ENCODE data around the gene SLC4A3. TPM values are rescaled to one million over a fixed set of nuclear protein-coding genes. Genes with fewer than 3 reads are reported as not detected.

SLC4A3 gene
- total and polyA plus RNA-seq, 2 of the 8 experiments (the other 6 are each of a cell fraction or from before 2014, with no cell fraction given): 4.8 to 7.4 TPM

GRCh38 chr2:219642465-219643083, 15.1 kb downstream of the SLC4A3 start:
- Histone ChIP-seq H2AFZ (ENCODE audit: low read length) (0 out of 2 replicates have a peak overlapping the region, but pooled peaks have one; percentile 1), H2BK12ac (ENCODE audit: low read depth, low read length) (no peak overlapping the region), H3K4me3 (ENCODE audit: extremely low read depth in 1 of 4, insufficient read depth in 2 of 4, low read depth in 3 of 4, low read length in 4 of 4) (peak overlapping the region in 1 of 4 experiments; percentile 13; a peak in 1 of 8 replicates), H2BK5ac (ENCODE audit: low read depth, low read length) (no peak overlapping the region), H4K91ac (replicated peaks; ENCODE audit: insufficient read length, low read length) (no peak overlapping the region), H3K23me2 (ENCODE audit: low read depth, low read length) (no peaks in the 10 kb centered on the region), H3K56ac (replicated peaks; ENCODE audit: insufficient read length, low read depth, low read length) (no peak overlapping the region), H3K4ac (replicated peaks; ENCODE audit: insufficient read length, low read depth, low read length) (no peak overlapping the region), H3K9ac (replicated peaks in 1 of 4; ENCODE audit: extremely low read depth in 1 of 4, low read depth in 3 of 4, low read length in 3 of 4) (no peak overlapping the region), H2BK120ac (replicated peaks; ENCODE audit: low read depth, low read length) (no peak overlapping the region), H3K36me3 (ENCODE audit: control insufficient read depth in 2 of 4, insufficient read depth in 4 of 4, low read length in 3 of 4) (no peaks in the 10 kb centered on the region), H4K5ac (ENCODE audit: insufficient read length, low read depth, low read length) (no peak overlapping the region), H3K79me2 (ENCODE audit: control insufficient read depth in 1 of 2, insufficient read depth in 2 of 2, low read length in 2 of 2) (no peaks in the 10 kb centered on the region), H3K27ac (ENCODE audit: low read depth, low read length) (no peak overlapping the region), H2AK5ac (ENCODE audit: low read depth, low read length) (no peak overlapping the region), H3K79me1 (ENCODE audit: low read depth, low read length) (no peaks in the 10 kb centered on the region), H4K20me1 (replicated peaks in 1 of 2; ENCODE audit: control insufficient read depth in 1 of 2, insufficient read depth in 2 of 2, low read length in 2 of 2) (no peaks in the 10 kb centered on the region), H3K23ac (ENCODE audit: insufficient read length) (no peak overlapping the region), H2BK15ac (ENCODE audit: low read length) (no peak overlapping the region), H3K27me3 (replicated peaks in 1 of 4; ENCODE audit: control insufficient read depth in 3 of 4, extremely low read depth in 1 of 4, insufficient read depth in 3 of 4, low read length in 3 of 4) (peaks cover 0 to 6% (median 3%) of the 10 kb centered on the region in 4 experiments; a peak in 5 of 7 replicates), H3K4me1 (replicated peaks in 1 of 4; ENCODE audit: control insufficient read depth in 3 of 4, insufficient read depth in 4 of 4, low read length in 3 of 4) (peaks cover 0 to 6% (median 2%) of the 10 kb centered on the region in 4 experiments; a peak in 5 of 7 replicates), H3K18ac (ENCODE audit: extremely low read depth, low read length) (no peak overlapping the region), H2BK20ac (ENCODE audit: low read length) (no peak overlapping the region), H3K4me2 (ENCODE audit: insufficient read depth in 1 of 2, low read depth in 2 of 2, low read length in 2 of 2) (peak overlapping the region in 1 of 2 experiments; percentile 5; a peak in 2 of 4 replicates), H4K8ac (ENCODE audit: extremely low read depth, insufficient read depth, low read length) (no peak overlapping the region), H3K9me3 (ENCODE audit: insufficient read depth in 2 of 2, low read depth in 1 of 2, low read length in 1 of 2) (no peaks in the 10 kb centered on the region), H3K14ac (ENCODE audit: insufficient read length) (no peak overlapping the region)
- FAIRE-seq (peak; percentile 88), DNase-seq (ENCODE audit: low read depth in 1 of 2, low spot score in 2 of 2) (peak; percentile 95 to 96)
- WGBS, 2 experiments (ENCODE audit: extremely low coverage in 1 of 2, insufficient coverage in 1 of 2, insufficient read length in 1 of 2, insufficient replicate concordance in 2 of 2, low coverage in 1 of 2, low lambda C conversion rate in 2 of 2, missing lambda C conversion rate in 1 of 2): 12% methylated on average over 24 of the region's 24 CpGs; no CpG with 5 or more reads in 1 of the 2 experiments
- CTCF ChIA-PET (ENCODE audit: partially characterized antibody): interaction anchor here (0.6 to 22.0 kb wide), 47 partner anchors 9 to 194 kb away, joined by 3 to 356 read pairs (median 5); partner anchors contain the start of gene GMPPA
- POLR2A ChIA-PET (ENCODE audit: partially characterized antibody): interaction anchor here (1.3 to 3.1 kb wide), 3 partner anchors 9 to 80 kb away, joined by 3 to 11 read pairs (median 5); no protein-coding TSS in a partner anchor
- TF ChIP-seq TAF7 (optimal IDR thresholded peaks at IDR 0.05; ENCODE audit: borderline replicate concordance, low read depth, low read length): peak; percentile 55
- TF ChIP-seq KDM5A (IDR thresholded peaks at IDR 0.05; ENCODE audit: low read length): no peak
- no peak for TF ChIP-seq GABPA (IDR thresholded peaks at IDR 0.05; ENCODE audit: borderline replicate concordance, insufficient read depth, low read length)
- TF ChIP-seq SIX5 (IDR thresholded peaks at IDR 0.05; ENCODE audit: low read depth, low read length): no peak
- no peak for TF ChIP-seq BACH1 (IDR thresholded peaks at IDR 0.05; ENCODE audit: low read length)
- no peak; the same call in none of the 2 replicates for TF ChIP-seq ATF2 (IDR thresholded peaks at IDR 0.05; ENCODE audit: low read length)
- TF ChIP-seq PHF8 (conservative IDR thresholded peaks at IDR 0.05; ENCODE audit: low read depth, low read length): no peak
- TF ChIP-seq HDAC2 (IDR thresholded peaks at IDR 0.05; ENCODE audit: borderline replicate concordance in 1 of 2, low read depth in 2 of 2, low read length in 2 of 2): 0 out of 4 replicates have a peak, but pooled peaks of 1 of the 2 experiments have one; percentile 77
- no peak for TF ChIP-seq GTF2F1 (IDR thresholded peaks at IDR 0.05; ENCODE audit: borderline replicate concordance, low read depth, low read length)
- peak; percentile 66 for TF ChIP-seq YY1 (IDR thresholded peaks at IDR 0.05; ENCODE audit: low read depth, low read length)
